C4-2B (cell line): ENCODE results near the gene WFIKKN2.

ENCODE experiments used
- ZFX ChIP-seq: fragments of 450-650 bp; IDR thresholded peaks from 2 replicates; pipeline ENCODE4 v1.6.1; 2017
- TF ChIP-seq, protein P1 (sequence below): fragments of 450-650 bp; conservative IDR thresholded peaks from 2 replicates; pipeline ENCODE4 v1.5.1; 2017; ENCODE audit warnings: mild to moderate bottlenecking

DNA sequence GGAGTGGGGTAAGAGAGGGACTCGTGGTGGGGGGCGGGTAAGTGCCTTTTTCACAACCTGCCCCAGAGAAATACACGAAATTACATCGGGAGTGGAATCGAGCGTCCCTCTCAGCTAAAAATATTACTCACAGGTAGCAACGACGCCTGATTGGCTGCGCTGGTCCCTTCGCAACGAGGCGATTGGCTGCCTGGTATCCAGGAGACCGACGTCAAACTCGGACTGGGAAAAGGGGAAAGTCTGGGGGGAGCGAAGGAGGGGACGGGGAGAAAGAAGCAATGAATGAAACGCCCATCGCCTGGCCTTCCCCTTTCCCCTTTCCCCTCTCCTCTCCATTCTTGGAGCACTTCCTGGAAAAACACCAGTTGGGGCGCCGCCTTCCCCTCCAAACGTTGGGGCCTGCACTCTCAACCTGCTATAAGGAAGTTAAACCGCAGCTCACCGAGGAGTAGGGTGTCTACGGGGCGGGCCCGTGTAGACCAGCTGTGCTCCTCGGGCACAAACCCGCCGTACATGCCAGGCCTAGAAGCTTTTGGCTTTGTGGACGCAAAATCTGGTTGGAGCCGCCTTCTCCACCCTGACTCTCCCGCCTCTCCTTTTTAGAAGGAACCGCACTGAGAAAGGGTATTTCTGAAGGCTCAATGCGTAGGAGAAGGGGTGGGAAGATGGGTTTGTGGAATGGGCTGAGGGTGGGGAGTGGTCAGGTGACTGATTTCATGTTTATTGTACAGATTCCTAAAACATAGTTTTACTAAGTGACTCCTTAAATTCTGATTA, 32.2 kb downstream of the WFIKKN2 start:
- TF ChIP-seq, protein P1, sequence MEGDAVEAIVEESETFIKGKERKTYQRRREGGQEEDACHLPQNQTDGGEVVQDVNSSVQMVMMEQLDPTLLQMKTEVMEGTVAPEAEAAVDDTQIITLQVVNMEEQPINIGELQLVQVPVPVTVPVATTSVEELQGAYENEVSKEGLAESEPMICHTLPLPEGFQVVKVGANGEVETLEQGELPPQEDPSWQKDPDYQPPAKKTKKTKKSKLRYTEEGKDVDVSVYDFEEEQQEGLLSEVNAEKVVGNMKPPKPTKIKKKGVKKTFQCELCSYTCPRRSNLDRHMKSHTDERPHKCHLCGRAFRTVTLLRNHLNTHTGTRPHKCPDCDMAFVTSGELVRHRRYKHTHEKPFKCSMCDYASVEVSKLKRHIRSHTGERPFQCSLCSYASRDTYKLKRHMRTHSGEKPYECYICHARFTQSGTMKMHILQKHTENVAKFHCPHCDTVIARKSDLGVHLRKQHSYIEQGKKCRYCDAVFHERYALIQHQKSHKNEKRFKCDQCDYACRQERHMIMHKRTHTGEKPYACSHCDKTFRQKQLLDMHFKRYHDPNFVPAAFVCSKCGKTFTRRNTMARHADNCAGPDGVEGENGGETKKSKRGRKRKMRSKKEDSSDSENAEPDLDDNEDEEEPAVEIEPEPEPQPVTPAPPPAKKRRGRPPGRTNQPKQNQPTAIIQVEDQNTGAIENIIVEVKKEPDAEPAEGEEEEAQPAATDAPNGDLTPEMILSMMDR, result no peak
- TF ChIP-seq ZFX, result peak; percentile 38; the same call in 1 of the 2 replicates
